ENCODE data around the gene ERI3. TPM values are rescaled to one million over a fixed set of nuclear protein-coding genes. Genes with fewer than 3 reads are reported as not detected.
"Not testable (repeated sequence)": the region's sequence is repeated elsewhere in the genome, so short reads cannot be mapped to it uniquely, and the experiment has no call there.

The ERI3 gene
- total RNA-seq, 2 donors from 2014 or later, result 30.4 to 45.5 TPM

DNA sequence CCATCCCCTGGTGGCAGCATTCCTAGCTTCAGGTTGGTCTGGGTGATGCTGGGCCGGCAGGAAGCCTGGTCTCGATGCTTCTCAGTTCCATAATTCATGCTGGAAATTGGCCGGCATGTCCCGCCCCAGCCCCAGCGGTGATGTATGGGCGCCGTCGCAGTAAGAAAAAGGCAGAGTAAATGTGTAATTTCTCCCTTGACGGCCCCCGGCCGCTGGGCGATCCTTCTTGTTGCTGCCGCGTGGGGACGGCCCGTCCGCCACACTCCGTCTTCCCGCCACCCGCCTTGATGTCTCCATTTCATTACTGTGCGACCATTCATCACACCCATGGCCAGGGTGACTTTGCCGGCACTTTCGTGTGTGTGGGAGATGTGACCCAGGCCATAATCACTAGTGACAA is 133.3 kb downstream of the ERI3 start:
- peaks cover 3% of the 10 kb centered on the region in 2 donors for H3K36me3 Mint-ChIP-seq (ENCODE audit: insufficient read depth in 2 of 2)
- H3K9me3 Mint-ChIP-seq, result no peaks in the 10 kb centered on the region
- ATAC-seq (replicated peaks in 1 of 2) (no peak), DNase-seq (no peak)
- H3K4me1 Mint-ChIP-seq (ENCODE audit: low read depth), result peaks cover 17% of the 10 kb centered on the region
- no peaks in the 10 kb centered on the region for H3K27me3 Mint-ChIP-seq (ENCODE audit: low read depth)
- H3K27ac Mint-ChIP-seq, result no peak overlapping the region
- no peak overlapping the region for H3K4me3 Mint-ChIP-seq

DNA sequence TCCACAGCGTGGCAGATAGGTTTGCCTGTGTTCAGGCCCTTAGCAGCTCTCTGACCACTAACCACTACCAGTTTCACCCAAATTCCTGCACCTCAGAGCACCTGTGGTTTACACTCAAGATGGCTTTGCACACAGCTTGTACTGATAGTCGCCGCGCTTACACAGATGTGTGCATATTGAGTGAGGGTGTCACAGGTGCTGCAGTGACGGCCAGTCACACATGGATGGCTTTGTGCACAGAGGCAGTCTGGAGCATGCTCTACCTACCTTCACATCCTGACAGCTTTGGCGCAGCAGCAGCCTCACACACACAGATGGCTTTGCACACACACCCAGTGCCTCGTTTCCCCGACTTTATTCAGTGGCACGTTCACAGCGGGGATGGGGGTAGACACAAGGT is 134.3 kb downstream of the ERI3 start:
- peaks cover 17% of the 10 kb centered on the region for H3K4me1 Mint-ChIP-seq (ENCODE audit: low read depth)
- DNase-seq (no peak), ATAC-seq (replicated peaks in 1 of 2) (no peak)
- no peak overlapping the region for H3K27ac Mint-ChIP-seq
- H3K36me3 Mint-ChIP-seq (ENCODE audit: insufficient read depth in 2 of 2), result peaks cover 3 to 7% of the 10 kb centered on the region in 2 donors
- no peak overlapping the region for H3K4me3 Mint-ChIP-seq
- no peaks in the 10 kb centered on the region for H3K9me3 Mint-ChIP-seq
- H3K27me3 Mint-ChIP-seq (ENCODE audit: low read depth), result no peaks in the 10 kb centered on the region

DNA sequence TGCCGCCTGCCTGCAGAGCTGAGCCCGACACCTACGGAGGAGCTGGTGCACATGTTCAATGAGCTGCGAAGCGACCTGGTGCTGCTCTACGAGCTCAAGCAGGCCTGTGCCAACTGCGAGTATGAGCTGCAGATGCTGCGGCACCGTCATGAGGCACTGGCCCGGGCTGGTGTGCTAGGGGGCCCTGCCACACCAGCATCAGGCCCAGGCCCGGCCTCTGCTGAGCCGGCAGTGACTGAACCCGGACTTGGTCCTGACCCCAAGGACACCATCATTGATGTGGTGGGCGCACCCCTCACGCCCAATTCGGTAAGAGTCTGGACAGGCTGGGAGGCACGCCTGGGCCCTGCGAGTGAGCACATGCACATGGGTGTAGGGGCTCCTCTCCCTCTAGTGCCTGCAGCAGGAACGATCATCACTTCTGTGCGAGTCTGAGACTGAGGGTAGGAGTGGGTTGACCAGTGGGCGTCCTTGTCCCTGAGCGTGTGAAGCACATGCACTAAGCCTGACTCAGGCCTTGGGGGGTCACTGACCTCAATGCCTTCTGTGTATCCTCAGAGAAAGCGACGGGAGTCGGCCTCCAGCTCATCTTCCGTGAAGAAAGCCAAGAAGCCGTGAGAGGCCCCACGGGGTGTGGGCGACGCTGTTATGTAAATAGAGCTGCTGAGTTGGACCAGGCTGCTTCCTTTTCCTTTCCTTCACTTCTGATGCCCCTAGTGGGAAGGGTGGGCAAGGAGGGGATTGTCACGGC is 134.9 kb downstream of the ERI3 start:
- H3K4me3 Mint-ChIP-seq, result no peak overlapping the region
- no peak overlapping the region for H3K27ac Mint-ChIP-seq
- H3K36me3 Mint-ChIP-seq (ENCODE audit: insufficient read depth in 2 of 2), result peaks cover 3 to 9% of the 10 kb centered on the region in 2 donors
- H3K27me3 Mint-ChIP-seq (ENCODE audit: low read depth), result no peaks in the 10 kb centered on the region
- H3K9me3 Mint-ChIP-seq, result no peaks in the 10 kb centered on the region
- DNase-seq, result no peak
- H3K4me1 Mint-ChIP-seq (ENCODE audit: low read depth), result peaks cover 20% of the 10 kb centered on the region
- ATAC-seq (replicated peaks in 1 of 2), result no peak

DNA sequence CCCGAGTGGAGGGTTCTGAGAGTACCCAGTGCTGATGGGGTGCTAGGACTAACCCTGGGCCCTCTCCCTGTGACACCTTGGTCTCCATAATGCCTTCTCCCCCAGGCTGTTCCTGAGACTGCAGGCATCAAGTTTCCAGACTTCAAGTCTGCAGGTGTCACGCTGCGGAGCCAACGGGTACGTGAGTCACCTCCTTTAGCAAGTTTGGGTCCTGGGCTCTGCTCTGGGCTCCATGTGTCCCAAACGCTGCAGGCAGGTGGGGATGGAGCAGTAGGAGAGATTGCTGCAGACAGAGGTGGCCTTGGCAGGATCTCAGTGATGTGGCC is 135.8 kb downstream of the ERI3 start:
- Mint-ChIP-seq H3K27me3 (ENCODE audit: low read depth) (no peaks in the 10 kb centered on the region), H3K4me1 (ENCODE audit: low read depth) (peaks cover 28% of the 10 kb centered on the region), H3K4me3 (no peak overlapping the region), H3K9me3 (no peaks in the 10 kb centered on the region), H3K36me3 (ENCODE audit: insufficient read depth in 2 of 2) (peaks cover 3 to 10% of the 10 kb centered on the region in 2 donors), H3K27ac (no peak overlapping the region)
- ATAC-seq (replicated peaks in 1 of 2), result no peak
- DNase-seq, result no peak

DNA sequence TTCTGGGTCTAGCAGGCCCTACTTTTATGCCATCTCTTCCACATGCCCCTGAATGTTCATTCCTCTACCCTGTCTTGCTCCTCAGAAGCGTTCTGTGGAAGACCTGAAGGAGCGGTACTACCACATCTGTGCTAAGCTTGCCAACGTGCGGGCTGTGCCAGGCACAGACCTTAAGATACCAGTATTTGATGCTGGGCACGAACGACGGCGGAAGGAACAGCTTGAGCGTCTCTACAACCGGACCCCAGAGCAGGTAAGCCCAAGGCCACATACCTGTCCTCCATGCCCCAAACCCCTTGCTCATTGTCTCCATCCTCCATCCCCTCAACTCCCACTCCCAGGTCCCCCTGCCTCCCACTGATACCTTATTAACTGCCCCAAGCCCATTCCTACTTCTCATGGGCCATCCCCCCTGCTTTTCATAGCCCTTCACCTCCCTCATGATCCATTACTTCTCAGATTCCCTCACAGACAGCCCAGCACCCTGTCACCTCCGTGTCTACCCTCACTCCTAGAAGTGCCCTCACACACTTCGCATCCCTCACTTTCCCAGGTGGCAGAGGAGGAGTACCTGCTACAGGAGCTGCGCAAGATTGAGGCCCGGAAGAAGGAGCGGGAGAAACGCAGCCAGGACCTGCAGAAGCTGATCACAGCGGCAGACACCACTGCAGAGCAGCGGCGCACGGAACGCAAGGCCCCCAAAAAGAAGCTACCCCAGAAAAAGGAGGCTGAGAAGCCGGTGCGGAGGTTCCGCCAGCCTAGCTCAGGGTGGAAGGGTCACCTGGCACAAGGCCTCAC is 136.4 kb downstream of the ERI3 start:
- Mint-ChIP-seq H3K27me3 (ENCODE audit: low read depth) (no peaks in the 10 kb centered on the region), H3K9me3 (no peaks in the 10 kb centered on the region), H3K4me1 (ENCODE audit: low read depth) (peaks cover 28% of the 10 kb centered on the region), H3K4me3 (no peak overlapping the region), H3K27ac (no peak overlapping the region), H3K36me3 (ENCODE audit: insufficient read depth in 2 of 2) (peaks cover 3 to 10% of the 10 kb centered on the region in 2 donors)
- no peak for DNase-seq
- no peak for ATAC-seq (replicated peaks in 1 of 2)

DNA sequence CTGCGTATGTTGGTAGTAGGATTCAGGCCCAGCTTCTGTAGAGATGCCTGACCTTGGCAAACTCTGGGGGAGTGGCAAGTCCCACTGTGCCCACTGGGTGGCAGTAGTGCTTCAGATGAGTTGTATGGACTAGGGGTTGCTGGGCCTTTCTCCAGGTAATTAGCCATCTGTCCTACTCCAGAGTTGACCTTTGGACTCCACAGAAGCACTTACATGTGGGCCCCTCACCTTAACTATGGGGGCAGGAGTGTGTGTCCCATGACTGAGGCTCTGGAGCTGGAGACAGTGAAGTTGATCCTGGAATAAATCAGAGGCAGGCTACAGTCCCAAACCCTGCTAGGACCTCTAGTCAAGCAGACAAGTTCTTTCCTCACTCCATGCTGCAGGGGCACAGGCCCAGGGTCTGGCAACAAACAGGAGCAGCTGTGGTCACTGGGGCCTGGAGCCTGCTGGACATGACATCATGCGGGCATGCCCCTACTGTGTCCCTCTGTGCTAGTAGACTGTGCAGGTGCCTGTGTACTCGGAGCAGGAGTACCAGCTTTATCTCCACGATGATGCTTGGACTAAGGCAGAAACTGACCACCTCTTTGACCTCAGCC is 137.1 kb downstream of the ERI3 start:
- Mint-ChIP-seq H3K36me3 (ENCODE audit: insufficient read depth in 2 of 2) (peaks cover 3 to 10% of the 10 kb centered on the region in 2 donors), H3K27me3 (ENCODE audit: low read depth) (no peaks in the 10 kb centered on the region), H3K4me3 (no peak overlapping the region), H3K9me3 (no peaks in the 10 kb centered on the region), H3K27ac (no peak overlapping the region), H3K4me1 (ENCODE audit: low read depth) (peaks cover 31% of the 10 kb centered on the region)
- DNase-seq (peak; percentile 76 to 78), ATAC-seq (replicated peaks in 1 of 2) (peak; percentile 34 to 44)

DNA sequence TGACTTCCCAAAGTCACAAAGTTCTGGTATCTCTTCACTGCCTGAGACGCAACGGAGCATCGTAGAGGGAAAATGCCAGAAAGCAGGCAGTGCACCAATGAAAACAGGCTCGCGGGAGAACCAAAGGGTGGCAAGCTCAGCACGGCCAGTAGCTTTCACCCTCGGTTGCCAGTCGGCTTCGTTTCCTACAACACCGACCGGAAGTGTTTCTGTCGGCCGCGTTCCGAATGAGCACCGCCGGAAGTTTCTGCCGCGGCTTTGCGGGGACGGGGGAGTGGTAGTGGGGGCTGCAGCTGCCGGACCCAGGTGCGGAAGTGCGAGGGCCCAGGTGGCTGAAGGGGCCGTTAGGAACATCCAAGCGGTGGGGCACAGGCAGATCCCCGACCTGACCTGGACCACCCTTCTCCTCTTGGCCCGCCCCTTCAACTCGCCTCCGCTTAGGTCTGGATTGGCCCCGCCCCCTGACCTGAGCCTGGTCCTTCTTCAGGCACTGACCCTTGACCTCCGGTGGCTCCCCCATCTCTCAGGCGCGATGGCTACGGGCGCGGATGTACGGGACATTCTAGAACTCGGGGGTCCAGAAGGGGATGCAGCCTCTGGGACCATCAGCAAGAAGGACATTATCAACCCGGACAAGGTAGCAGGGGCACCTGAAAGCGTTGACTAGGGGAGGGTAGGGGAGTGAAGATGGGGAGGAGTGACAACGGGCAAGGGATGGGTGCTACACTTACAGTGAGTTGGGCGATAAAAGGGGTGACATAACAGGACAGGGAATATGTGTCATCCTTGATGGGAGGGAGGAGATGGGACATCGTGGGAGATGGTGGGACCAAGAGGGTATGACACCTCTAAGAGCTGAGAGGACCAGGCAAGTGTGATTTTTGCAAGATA is 141.6 kb downstream of the ERI3 start, which contains the start of gene DMAP1:
DMAP1 (plus strand) TSS at position 250 of the 891 bp plus-strand sequence; CDS start at position 533, 283 bp downstream.
- no peaks in the 10 kb centered on the region for H3K9me3 Mint-ChIP-seq
- peaks cover 48% of the 10 kb centered on the region for H3K4me1 Mint-ChIP-seq (ENCODE audit: low read depth)
- H3K27ac Mint-ChIP-seq, result peak within 1 kb of the TSS; percentile 98
- peak; percentile 91 to 92 for ATAC-seq (replicated peaks in 1 of 2)
- H3K27me3 Mint-ChIP-seq (ENCODE audit: low read depth), result no peaks in the 10 kb centered on the region
- H3K36me3 Mint-ChIP-seq (ENCODE audit: insufficient read depth in 2 of 2), result peaks cover 1 to 8% of the 10 kb centered on the region in 2 donors
- H3K4me3 Mint-ChIP-seq, result peak within 1 kb of the TSS; percentile 89 to 99
- peak; percentile 83 to 89 for DNase-seq

DNA sequence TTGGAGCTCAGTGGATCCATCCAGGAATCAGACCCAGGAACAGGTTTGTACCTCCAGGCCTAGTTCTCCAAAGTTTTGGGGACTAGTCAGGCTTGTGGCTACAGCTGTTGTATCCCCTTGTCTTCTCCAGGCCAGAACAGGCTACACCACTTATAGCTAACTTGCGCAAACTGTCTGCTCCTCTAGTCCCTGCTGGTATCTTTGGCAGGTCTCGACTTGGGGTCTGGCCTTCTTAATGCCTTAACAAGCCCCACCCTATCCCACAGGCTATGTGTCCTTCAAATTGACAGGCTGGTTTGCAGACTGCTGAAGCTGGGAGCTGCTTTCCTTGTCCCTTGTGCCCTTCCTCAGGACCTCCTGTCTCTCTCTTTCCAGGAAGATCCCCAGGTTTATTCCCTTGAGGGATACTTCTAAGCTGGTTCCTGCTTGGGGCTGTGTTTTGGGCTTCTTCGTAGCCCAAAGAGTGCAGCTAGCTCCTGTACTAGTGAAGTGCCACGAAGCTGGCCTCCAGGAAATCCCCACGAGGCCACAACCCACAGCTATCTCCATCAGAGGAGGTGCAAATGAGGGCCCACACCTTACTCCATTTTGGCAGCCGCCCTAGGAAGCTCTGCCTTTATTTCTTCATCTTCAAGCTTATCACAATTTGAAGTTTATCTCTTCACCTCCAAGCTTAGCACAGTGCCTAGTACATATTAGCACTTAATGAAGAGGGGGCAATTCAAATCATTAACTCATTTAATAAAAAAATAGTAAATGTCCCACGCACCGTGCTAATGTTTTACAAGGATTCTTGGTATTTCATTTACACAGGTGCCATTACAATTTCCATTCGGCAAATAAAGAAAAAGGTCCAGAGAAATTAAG is 142.5 kb downstream of the ERI3 start:
- H3K4me1 Mint-ChIP-seq (ENCODE audit: low read depth), result peaks cover 48% of the 10 kb centered on the region
- peaks cover 0 to 7% of the 10 kb centered on the region in 2 donors for H3K36me3 Mint-ChIP-seq (ENCODE audit: insufficient read depth in 2 of 2)
- peak overlapping the region; percentile 89 to 99 for H3K4me3 Mint-ChIP-seq
- no peaks in the 10 kb centered on the region for H3K9me3 Mint-ChIP-seq
- DNase-seq (peak; percentile 62 to 65), ATAC-seq (replicated peaks in 1 of 2) (peak; percentile 64 to 66)
- H3K27me3 Mint-ChIP-seq (ENCODE audit: low read depth), result no peaks in the 10 kb centered on the region
- peak overlapping the region; percentile 98 for H3K27ac Mint-ChIP-seq

DNA sequence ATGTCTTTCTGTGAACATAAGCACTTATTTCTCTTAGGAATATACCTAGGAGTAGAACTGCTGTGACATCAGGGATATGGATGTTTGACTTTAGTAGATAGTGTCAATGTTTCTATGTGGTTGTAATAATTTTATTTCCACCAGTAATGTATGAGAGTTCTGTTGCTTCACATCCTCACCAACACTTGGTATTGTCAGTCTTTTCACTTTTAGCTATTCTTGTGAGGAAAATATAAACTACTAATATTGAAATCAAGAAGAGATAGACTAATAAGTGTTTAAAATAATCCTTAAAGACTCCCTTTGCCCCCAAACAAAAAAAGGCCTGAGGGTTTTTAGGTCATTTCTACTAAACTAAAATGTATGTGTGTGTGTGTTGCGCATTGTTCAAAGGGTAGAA is 144.5 kb downstream of the ERI3 start:
- H3K27me3 Mint-ChIP-seq (ENCODE audit: low read depth), result no peaks in the 10 kb centered on the region
- no peak overlapping the region for H3K4me3 Mint-ChIP-seq
- peaks cover 0 to 3% of the 10 kb centered on the region in 2 donors for H3K36me3 Mint-ChIP-seq (ENCODE audit: insufficient read depth in 2 of 2)
- peaks cover 40% of the 10 kb centered on the region for H3K4me1 Mint-ChIP-seq (ENCODE audit: low read depth)
- H3K27ac Mint-ChIP-seq, result no peak overlapping the region
- no peaks in the 10 kb centered on the region for H3K9me3 Mint-ChIP-seq
- DNase-seq, result no peak
- ATAC-seq (replicated peaks in 1 of 2), result no peak

DNA sequence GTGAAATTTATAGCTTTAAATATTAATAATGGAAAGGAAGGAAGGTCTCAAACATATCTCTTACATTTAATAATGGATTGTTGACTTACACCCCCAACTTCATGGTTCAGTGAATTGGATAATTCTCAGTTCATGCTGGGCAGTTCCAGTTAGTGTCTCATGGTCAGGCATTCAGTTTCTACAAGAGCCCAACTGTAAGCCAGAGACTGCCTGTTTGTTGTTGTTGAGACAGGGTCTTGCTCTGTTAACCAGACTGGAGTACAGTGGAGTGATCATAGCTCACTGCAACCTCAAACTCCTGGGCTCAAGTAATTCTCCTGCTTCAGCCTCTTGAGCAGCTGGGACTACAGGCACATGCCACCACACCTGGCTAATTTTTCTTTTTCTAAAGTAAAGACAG is 146.8 kb downstream of the ERI3 start:
- H3K27me3 Mint-ChIP-seq (ENCODE audit: low read depth), result no peaks in the 10 kb centered on the region
- H3K27ac Mint-ChIP-seq, result no peak overlapping the region
- H3K36me3 Mint-ChIP-seq (ENCODE audit: insufficient read depth in 2 of 2), result no peaks in the 10 kb centered on the region
- DNase-seq, result no peak
- ATAC-seq (replicated peaks in 1 of 2), result no peak
- H3K4me1 Mint-ChIP-seq (ENCODE audit: low read depth), result peaks cover 19% of the 10 kb centered on the region
- no peaks in the 10 kb centered on the region for H3K9me3 Mint-ChIP-seq
- H3K4me3 Mint-ChIP-seq, result no peak overlapping the region

DNA sequence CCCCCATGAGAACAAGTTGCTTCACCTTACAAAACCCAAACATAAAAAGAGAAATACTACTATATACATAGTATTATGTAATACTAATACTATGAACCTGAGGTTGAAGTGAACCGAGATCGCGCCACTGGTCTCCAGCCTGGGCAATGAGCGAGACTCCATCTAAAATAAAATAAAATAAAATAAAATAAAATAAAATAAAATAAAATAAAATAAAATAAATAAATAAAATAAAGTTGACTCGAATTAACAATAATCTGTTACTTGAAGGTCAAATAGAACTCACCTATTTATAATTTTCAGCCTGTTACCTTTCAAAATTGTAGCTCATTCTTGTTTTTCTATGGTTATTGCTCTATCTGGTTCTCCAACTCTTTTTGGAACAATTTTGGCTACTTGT is 148.5 kb downstream of the ERI3 start:
- DNase-seq; ATAC-seq (replicated peaks in 1 of 2); H3K36me3 Mint-ChIP-seq (ENCODE audit: insufficient read depth in 2 of 2); H3K9me3 Mint-ChIP-seq; H3K4me1 Mint-ChIP-seq (ENCODE audit: low read depth); H3K4me3 Mint-ChIP-seq; H3K27ac Mint-ChIP-seq; H3K27me3 Mint-ChIP-seq (ENCODE audit: low read depth): not testable (repeated sequence)

DNA sequence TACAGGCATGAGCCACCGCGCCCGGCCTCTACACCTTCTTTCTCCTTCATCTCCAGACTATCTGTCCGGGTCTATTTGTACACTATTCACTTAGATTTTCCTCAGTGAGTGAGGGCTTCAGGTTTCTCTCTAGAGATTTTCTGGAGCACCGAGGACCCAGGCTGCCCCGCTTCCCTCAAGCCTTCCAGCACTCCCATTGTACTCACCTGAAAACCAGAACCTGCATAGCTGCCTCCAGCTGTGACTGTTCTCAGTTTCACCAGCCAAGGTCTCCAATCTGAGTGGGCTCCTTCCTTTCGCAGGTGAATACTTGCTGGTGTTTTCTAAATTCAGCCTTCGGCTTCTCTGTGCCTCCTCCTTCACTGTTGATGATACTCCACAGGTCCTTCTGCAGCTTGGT is 154.7 kb downstream of the ERI3 start:
- Mint-ChIP-seq H3K4me3 (no peak overlapping the region), H3K27ac (no peak overlapping the region), H3K4me1 (ENCODE audit: low read depth) (no peaks in the 10 kb centered on the region), H3K27me3 (ENCODE audit: low read depth) (no peaks in the 10 kb centered on the region), H3K9me3 (no peaks in the 10 kb centered on the region), H3K36me3 (ENCODE audit: insufficient read depth in 2 of 2) (no peaks in the 10 kb centered on the region)
- no peak for ATAC-seq (replicated peaks in 1 of 2)
- no peak for DNase-seq
